Colonic mucosa (tissue), 4 donors: ENCODE data around the gene KANSL1L. TPM values are rescaled to one million over a fixed set of nuclear protein-coding genes. Genes with fewer than 3 reads are reported as not detected.

Experiments used
- DNase-seq: peaks from one replicate; pipeline ENCODE4 v3.0.0-alpha.2; 2020
- H3K27ac ChIP-seq: fragments of 200-600 bp; one replicate; pipeline ENCODE4 v1.8.0; 2021
- H3K27me3 ChIP-seq: fragments of 200-600 bp; one replicate; pipeline ENCODE4 v1.8.0; 2021
- H3K36me3 ChIP-seq: fragments of 200-600 bp; one replicate; pipeline ENCODE4 v1.8.0; 2021
- H3K4me1 ChIP-seq: fragments of 200-600 bp; one replicate; pipeline ENCODE4 v1.8.0; 2021; ENCODE audit warnings: mild to moderate bottlenecking
- H3K4me3 ChIP-seq: fragments of 200-600 bp; one replicate; pipeline ENCODE4 v1.8.0; 2021
- H3K9ac ChIP-seq, 2 donors: one replicate each; pipeline ENCODE4 v1.7.0; 2013; ENCODE audit warnings: control low read depth in 2 of 2, low read depth in 2 of 2, low read length in 2 of 2
- H3K9me3 ChIP-seq: fragments of 200-600 bp; one replicate; pipeline ENCODE4 v1.8.0; 2021
- CTCF ChIP-seq: fragments of 200-600 bp; IDR thresholded peaks from one replicate; pipeline ENCODE4 v1.8.0; 2022; ENCODE audit warnings: antibody characterized with exemption, mild to moderate bottlenecking
- intact Hi-C: fragments of 100-400 bp; cut with DNase I; formaldehyde crosslinking; loops from one replicate; pipeline ENCODE4 v1.14.1; 2022
- total RNA-seq, 2 donors: library from RNA; stranded (reverse); fragmentation: NEBNext Ultra II Directional in 1 of 2; extraction: Animal tissue kit (Norgen Biotek cat#: 25700) in 1 of 2; gene quantifications; one replicate each; pipeline ENCODE4 v1.2.1, GENCODE V29; 2021
- donor health status: healthy.
- donor health status: DM: no; HTN: no; CAD: no.
- donor health status: DM: no; HTN: no; CAD: no.

The KANSL1L gene
- total RNA-seq, 2 donors from 2014 or later = 5.9 to 7.7 TPM

DNA sequence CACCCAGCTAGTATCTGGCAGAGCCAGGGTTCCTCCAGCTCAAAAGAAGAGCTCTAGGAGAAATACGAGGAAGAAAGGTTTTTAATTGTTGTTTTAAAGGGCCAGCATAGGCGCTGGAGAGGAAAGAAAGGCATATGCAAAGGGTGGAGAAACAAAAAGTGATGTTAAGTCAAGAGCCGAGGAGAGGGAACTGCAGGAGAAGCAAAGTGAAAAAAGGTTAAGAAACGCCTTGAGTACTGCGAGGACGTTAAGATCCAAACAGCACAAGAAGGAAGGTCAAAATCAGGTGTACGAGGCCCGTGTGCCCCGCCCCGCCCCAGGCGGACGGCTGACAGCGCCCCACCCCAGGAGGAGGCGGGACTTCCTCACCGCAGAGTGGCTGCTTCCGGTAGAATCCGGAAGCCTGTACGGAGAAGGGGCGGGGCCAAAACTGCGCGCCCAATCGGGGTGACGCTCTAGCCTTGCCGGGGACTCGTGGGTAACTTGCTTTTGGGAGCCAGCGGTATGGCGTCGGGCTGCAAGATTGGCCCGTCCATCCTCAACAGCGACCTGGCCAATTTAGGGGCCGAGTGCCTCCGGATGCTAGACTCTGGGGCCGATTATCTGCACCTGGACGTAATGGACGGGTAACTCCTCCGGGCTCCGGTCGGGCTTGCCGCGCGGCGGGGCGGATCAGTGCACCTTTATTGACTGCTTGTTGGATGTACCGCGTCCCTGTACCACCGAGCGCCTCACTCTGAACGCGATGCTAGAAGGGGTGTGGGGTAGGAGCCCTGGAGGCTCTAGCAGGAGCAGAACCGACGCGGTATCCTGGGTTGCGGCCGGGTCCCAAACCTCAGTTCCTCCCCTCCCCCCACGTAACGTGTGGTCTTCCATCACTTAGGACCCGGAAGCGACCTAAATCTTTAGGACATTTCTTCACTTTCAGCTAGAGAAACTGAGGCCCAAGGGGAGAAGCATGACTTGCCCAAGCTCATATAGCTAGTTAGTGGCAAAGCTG lies 168.8 kb downstream of the KANSL1L start, which contains the start of gene RPE:
TSS of gene RPE (plus strand) at position 481 of the 1,000 bp plus-strand sequence. CDS start at position 505, 24 bp downstream.
- peak within 1 kb of the TSS; percentile 48 for H3K27ac ChIP-seq
- no peaks in the 10 kb centered on the region for H3K9me3 ChIP-seq
- peak; percentile 98 for DNase-seq
- H3K36me3 ChIP-seq = no peaks in the 10 kb centered on the region
- intact Hi-C loops = loop anchor here (10.0 kb wide), 1 partner anchor 172 kb away; the partner anchor contains the start of gene KANSL1L
- TF ChIP-seq CTCF = no peak
- H3K9ac ChIP-seq = peak within 1 kb of the TSS; percentile 76 to 86
- H3K27me3 ChIP-seq = no peaks in the 10 kb centered on the region
- H3K4me3 ChIP-seq = peak within 1 kb of the TSS; percentile 74
- H3K4me1 ChIP-seq = no peaks in the 10 kb centered on the region

DNA sequence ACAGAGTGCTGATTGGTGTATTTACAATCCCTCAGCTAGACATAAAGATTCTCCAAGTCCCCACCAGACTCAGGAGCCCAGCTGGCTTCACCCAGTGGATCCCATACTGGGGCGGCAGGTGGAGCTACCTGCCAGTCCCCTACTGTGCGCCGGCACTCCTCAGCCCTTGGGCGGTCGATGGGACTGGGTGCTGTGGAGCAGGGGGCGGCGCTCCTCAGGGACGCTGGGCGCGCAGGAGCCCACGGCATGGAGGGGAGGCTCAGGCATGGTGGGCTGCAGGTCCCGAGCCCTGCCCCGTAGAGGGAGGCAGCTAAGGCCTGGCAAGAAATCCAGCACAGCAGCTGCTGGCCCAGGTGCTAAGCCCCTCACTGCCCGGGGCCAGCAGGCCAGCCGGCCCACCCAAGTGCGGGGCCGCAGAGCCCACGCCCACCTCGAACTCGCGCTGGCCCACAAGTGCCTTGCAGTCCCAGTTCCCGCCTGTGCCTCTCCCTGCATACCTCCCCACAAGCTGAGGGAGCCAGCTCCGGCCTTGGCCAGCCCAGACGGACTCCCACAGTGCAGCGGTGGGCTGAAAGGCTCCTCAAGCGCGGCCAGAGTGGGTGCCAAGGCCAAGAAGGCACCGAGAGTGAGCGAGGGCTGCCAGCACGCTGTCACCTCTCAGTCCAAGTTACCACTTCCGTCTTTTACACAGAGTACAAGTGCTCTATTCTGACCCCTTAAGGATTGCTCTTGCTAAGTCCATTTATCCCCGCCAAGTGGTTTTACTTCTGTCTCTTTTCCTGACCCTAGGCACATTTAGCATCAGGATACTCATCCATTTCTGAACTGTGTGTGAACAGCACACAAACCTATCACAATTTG lies 170.5 kb downstream of the KANSL1L start:
- no peaks in the 10 kb centered on the region for H3K27me3 ChIP-seq
- no peaks in the 10 kb centered on the region for H3K4me1 ChIP-seq
- intact Hi-C loops = loop anchor here (10.0 kb wide), 1 partner anchor 174 kb away; the partner anchor contains the start of gene KANSL1L
- no peaks in the 10 kb centered on the region for H3K9me3 ChIP-seq
- TF ChIP-seq CTCF = no peak
- no peaks in the 10 kb centered on the region for H3K36me3 ChIP-seq
- no peak overlapping the region for H3K4me3 ChIP-seq
- no peak overlapping the region for H3K27ac ChIP-seq
- DNase-seq = no peak
- H3K9ac ChIP-seq = no peak overlapping the region

GRCh38 chr2:209998596-209998995 lies 172.6 kb downstream of the KANSL1L start:
- H3K4me3 ChIP-seq = no peak overlapping the region
- H3K9me3 ChIP-seq = no peaks in the 10 kb centered on the region
- intact Hi-C loops = no loop called here
- H3K27me3 ChIP-seq = no peaks in the 10 kb centered on the region
- no peaks in the 10 kb centered on the region for H3K36me3 ChIP-seq
- DNase-seq = no peak
- H3K27ac ChIP-seq = no peak overlapping the region
- H3K4me1 ChIP-seq = no peaks in the 10 kb centered on the region
- no peak overlapping the region for H3K9ac ChIP-seq
- TF ChIP-seq CTCF = no peak

GRCh38 chr2:209993968-209994367 lies 177.2 kb downstream of the KANSL1L start:
- TF ChIP-seq CTCF = no peak
- H3K9me3 ChIP-seq = no peaks in the 10 kb centered on the region
- no peak overlapping the region for H3K9ac ChIP-seq
- no peak overlapping the region for H3K27ac ChIP-seq
- no peak for DNase-seq
- intact Hi-C loops = no loop called here
- H3K27me3 ChIP-seq = no peaks in the 10 kb centered on the region
- no peaks in the 10 kb centered on the region for H3K36me3 ChIP-seq
- H3K4me3 ChIP-seq = no peak overlapping the region
- no peaks in the 10 kb centered on the region for H3K4me1 ChIP-seq

DNA sequence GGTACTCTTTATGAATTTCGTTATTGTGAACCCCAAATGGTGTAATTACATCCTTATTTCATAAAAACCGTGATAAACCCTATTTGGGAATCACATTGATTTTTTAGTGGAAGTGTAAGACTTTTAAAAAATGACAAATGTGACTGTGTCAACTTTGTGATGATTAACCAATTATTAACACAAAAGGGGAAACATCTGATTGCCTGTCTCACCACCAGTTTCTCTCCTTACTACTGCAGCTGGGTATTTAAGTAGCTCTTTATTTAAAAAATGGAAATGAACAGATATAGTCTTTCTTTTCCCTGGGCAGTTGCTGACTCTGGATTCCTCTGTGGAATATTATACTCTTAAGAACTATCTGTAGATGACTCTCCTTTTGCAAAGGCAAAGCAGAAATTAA lies 180.4 kb downstream of the KANSL1L start:
- Histone ChIP-seq H3K9me3 (no peaks in the 10 kb centered on the region), H3K9ac (no peak overlapping the region), H3K27me3 (no peaks in the 10 kb centered on the region), H3K4me3 (no peak overlapping the region), H3K27ac (no peak overlapping the region), H3K4me1 (no peaks in the 10 kb centered on the region), H3K36me3 (no peaks in the 10 kb centered on the region)
- no peak for DNase-seq
- TF ChIP-seq CTCF = no peak
- intact Hi-C loops = no loop called here
